Jurkat, Clone E6-1 (cell line): Measurements from ENCODE around the gene NDRG2.

Source experiments
- DNase-seq: peaks from one replicate; pipeline ENCODE4 v3.0.0-alpha.2; 2011; ENCODE audit warnings: low read depth, low spot score
- H3K4me3 ChIP-seq: 2 replicates; pipeline ENCODE4 v1.5.1; 2011; ENCODE audit warnings: mild to moderate bottlenecking, low read length, control low read depth, moderate library complexity

The NDRG2 gene

DNA sequence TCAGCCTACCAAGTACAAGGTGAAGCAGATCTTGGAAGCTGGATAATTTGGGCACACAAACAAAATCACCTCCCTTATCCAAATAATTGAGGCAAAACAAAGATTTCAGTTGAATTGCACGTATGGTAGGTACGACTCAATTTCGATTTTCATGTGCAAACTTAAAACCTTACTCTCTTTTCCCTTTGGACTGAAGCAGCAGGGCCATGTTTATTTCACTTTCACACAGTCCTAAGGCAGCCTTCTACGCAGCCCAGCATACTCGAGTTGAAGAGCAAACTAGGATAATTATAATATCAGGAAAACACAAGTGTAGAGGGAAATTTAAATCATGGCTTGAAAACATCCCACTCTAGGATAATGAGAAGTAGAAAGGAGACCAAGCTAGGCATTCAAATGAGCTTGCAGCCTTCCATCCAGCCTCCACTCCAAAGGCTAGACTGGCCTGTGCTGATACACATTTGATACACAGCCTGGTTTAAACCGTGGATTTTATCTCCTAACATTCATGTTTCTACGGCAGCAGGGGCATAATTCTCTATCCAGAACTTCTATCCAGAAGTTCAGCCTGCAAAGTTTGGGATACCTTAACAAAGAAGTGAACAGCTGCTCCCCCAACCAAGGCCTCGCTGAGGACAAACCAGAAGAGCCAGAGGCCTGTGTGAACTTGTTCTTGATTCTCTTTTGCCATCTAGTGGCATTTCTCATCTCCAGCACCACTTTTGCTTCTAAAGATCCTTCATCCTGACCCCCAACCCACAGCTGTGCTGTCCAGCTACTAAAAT lies 14.9 kb upstream of the NDRG2 start:
- peak; percentile 46 for DNase-seq

DNA sequence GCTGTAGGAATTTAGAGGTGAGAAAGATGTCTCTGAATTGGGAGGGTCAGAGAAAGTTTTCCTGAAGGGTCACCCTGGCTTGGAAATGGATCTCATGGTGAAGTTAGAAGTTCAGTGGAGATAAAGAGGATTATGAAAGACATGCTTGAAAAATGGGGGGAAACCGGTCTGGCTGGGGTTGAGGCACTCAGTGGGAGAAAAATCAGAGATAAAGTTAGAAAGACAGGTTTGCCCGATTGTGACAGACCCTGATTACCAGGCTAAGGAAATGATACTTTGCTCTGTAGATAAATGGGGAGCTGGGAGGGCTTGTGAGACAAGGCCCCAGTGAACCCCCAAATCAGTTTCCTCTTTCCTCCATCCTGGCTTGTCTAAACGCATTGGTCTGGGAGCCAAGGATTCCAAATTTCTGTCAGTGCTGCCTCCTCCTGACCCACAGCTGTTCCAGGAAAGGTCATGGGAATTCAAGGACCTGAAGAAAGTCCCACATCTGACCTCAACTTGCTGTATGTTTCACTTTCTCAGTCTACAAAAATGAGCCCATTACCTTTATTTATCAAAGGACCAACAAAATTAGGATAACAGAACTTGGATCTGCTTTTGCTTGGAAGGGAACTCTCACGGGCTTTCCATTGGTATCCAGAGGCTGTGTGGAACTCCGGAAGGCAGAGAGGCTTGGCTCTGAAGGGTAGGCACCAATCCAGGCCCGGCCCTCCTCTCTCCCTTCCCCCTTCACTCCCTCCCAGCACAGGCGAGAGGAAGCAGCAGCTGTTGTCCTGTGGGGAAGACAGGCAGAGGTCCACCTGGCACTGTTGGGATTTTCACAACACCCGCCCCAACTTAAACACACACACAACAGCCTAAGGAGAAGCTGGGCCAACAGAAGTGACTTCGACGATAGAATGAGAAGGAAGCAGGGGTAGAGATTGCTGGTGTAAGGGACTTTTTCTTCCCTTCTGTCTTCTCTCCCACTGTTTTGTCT lies 13.9 kb upstream of the NDRG2 start:
- no peak overlapping the region for H3K4me3 ChIP-seq
- DNase-seq: no peak

More for the DNA sequence above, 14.9 kb upstream of the NDRG2 start:
- no peak overlapping the region for H3K4me3 ChIP-seq

DNA sequence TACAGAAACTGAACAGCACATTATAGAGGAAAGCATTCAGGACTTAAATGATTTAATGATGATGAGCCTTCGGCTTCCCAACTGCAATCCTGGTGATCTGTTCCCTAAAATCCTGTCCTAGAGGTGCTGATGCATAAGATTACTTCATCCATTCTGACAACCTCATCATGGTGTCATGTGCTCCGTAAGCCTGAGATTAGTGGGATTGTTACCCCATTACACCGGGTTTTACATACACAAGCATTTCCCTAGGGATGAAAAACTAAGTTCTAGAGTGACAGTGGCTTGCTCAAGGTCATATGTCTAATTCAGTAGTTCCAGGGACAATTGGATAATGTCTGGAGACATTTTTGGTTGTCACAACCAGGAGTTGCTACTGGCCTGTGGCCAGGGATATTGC lies 12.3 kb upstream of the NDRG2 start:
- DNase-seq: no peak
- H3K4me3 ChIP-seq: no peak overlapping the region

DNA sequence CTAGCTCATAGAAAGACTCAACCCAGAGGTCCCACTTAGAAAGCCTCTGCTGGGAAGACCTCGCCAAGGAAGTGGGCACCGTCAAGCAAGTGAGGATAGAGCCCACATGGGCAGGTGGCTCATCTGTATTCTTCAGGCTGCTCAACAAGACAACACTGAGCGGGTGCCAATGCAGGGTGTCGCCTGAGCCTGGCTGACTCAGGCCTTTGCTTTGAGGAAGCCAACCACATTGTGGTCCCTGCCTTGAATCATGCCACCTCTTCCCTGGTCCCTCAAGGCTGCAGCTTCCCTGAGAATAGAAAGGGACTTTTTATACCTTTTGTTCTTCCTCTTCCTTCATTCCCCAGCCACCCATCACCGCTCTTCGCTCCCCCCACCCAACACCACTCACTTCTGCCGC lies 11.9 kb upstream of the NDRG2 start:
- H3K4me3 ChIP-seq: no peak overlapping the region
- DNase-seq: no peak

DNA sequence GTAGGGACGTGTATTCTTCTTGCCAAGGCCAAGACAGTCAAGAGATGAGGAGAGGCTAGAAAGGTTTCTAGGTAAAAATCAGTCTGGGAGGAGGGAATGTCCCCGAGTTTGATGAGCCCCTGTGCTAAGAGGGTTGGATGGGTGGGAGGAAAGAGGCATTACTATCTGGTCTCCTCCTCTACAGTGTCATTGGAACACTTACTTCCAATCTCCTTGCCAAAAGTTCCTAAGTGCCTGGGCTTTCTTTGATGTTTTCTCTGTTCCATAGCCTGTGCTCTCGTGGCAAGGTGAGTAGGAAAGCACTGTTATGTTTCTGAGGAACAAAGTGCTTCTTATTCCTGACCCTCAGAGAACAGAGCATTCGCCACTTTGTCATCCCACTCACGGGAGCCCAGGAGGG lies 9.8 kb upstream of the NDRG2 start, which contains the start of gene RNASE13:
Gene RNASE13 (minus strand): TSS at position 101 of the 400 bp plus-strand sequence. CDS start 519 bp downstream, outside the sequence.
- no peak within 1 kb of the TSS for H3K4me3 ChIP-seq
- DNase-seq: no peak

GRCh38 chr14:21033133-21033698 lies 8.4 kb upstream of the NDRG2 start:
- no peak for DNase-seq
- H3K4me3 ChIP-seq: no peak overlapping the region

GRCh38 chr14:21032326-21033132 lies 7.7 kb upstream of the NDRG2 start:
- no peak overlapping the region for H3K4me3 ChIP-seq
- DNase-seq: no peak

GRCh38 chr14:21030531-21030930 lies 5.7 kb upstream of the NDRG2 start:
- no peak overlapping the region for H3K4me3 ChIP-seq
- no peak for DNase-seq

DNA sequence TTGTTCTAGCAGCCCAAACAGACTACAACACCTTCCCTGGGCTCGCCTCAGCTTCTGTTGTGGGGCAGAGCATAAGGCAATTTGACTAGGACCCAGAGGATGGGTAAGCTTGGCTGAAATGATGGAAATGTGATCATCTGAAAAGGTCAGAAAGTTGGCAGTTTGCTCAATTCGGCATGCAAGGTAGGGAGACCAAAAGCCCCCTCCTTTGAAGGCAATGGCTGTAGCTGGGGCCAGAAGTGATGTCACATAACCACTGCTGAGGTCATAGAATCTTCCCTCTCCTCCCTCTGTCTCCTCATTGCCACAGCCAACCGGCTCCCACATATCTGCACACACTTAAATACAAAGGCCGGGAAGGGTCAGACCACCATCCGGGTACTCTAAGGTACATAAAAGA lies 5.1 kb upstream of the NDRG2 start, which contains the start of gene TPPP2:
Gene TPPP2 (plus strand): TSS at position 301 of the 400 bp plus-strand sequence. CDS start 365 bp downstream, outside the sequence.
- no peak for DNase-seq
- no peak within 1 kb of the TSS for H3K4me3 ChIP-seq

DNA sequence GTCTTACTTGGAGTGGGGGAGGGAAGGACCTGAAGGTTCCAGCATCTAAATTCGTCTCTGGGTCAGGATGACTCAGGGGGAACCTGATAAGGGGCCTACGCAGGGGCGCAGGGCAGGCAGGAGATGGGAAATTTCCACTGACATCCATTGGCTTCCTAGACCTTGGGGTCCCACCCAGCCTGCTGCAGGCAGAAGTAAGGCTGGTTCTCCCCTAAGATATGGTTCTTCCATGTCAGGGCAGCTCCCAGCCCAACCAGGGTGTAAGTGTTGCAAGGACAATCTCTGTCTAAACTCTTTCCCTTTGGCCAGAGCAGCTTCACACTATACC lies 2.1 kb upstream of the NDRG2 start:
- DNase-seq: no peak
- no peak overlapping the region for H3K4me3 ChIP-seq

DNA sequence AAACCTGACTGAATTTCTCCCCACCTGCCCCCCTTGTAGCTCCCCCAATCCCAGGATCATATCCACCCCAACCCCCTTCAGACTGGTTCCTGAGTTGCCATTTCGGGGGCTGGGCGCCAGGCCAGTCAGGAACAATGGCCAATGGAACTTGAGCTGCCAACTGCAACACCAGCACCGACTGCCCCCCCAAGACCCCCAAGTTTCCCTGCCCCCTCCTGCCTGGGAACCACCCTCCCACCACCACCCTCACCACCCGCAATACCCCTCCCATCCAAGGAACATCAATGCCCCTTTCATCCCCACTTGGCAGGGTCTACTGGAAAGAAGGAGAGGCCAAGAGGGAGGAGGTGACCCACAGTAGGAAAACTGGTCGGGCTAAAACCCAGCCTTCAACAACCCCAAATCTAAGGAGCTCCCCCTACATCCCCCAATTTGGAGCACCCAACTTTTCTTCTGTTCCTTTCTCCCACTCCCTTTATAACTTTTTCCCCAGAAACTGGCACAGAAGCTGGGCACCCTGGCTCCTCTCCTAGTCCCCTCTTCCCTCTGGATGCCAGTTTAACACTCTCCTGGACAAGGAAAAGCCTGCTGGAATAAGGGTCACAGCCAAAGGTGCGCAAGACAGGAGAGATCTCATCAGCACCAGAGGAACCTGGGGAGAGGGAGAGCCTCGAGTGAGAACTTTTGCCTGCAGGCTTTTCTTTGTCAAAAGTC lies 1.6 kb upstream of the NDRG2 start:
- no peak for DNase-seq
- H3K4me3 ChIP-seq: no peak overlapping the region

GRCh38 chr14:21025371-21026273 lies 761 bp upstream of the NDRG2 start:
- peak overlapping the region; percentile 69 for H3K4me3 ChIP-seq
- no peak for DNase-seq

GRCh38 chr14:21023817-21024584 lies 860 bp downstream of the NDRG2 start:
- DNase-seq: no peak
- H3K4me3 ChIP-seq: peak overlapping the region; percentile 69

DNA sequence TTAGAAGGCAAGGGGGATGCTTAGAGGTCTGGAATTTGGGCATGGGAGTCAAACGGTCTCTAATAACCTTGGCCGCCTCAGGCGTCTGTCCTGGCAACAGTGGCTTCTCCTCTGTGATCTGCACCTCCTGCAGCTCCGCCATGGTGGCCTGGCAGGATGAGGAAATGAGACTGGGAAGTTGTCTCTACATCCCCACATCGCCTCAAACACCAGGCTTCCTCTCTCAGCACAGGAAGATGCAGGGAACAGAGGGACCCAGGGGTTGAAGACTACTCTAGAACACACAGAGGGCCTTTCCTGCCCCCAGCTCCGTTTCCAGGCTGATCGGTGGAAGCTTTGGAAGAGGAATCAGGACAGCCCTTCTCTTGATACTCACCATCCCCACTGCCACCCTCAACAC lies 1.7 kb downstream of the NDRG2 start:
- H3K4me3 ChIP-seq: no peak overlapping the region
- DNase-seq: no peak

DNA sequence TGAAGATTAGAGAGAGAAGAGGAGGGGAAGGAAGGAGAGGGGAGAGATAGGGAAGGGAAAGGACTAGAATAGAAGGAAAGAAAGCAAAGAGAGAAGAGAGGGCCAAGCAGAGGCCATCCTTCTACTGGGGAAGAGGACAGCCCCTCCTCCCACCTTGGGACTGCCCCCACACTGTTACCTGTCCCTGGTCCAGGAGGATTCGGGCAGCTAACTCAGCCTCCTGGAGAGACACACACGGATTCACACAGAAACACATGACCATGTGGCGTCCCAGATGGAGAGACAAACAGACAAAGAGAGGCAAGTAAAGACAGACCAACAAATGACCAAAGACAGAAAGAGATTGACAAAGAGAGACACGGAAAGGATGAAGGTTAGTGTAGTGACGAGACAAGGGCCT lies 2.2 kb downstream of the NDRG2 start:
- no peak for DNase-seq
- no peak overlapping the region for H3K4me3 ChIP-seq

DNA sequence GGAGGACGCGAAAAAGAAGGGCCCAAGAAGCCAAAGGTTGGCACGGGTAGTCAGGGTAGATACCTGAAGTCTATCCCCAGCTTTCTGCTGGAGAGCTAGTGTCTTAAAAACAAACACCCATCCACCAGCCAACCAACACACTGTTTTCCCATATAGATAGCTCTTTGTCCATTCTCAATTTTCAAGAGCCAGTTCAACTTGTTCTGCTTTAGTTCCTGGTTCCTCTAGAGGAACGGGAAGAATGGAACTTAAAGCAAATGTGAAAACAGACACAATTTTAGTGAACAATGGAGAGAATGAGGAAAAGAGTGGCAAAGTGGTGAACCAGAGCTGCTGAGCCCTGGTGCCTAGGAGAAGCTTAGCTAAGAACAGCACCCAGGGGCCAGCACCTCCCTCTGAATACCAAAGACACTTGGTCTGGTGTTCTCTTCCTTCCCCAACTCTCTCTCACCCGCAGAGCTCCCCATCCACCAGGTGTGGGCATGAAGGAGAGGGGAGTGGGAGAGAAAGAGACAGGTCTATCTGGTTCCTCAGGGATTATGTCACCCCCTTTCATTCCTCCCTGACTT lies 3.8 kb downstream of the NDRG2 start:
- no peak overlapping the region for H3K4me3 ChIP-seq
- DNase-seq: no peak
